SK-N-SH (cell line): ENCODE results near the gene GOLGA5. TPM values are rescaled to one million over a fixed set of nuclear protein-coding genes. Genes with fewer than 3 reads are reported as not detected.

Experiments
- CTCF ChIA-PET: fragments of 300-600, 350-600 bp; formaldehyde crosslinking; extraction: SDS; loops from one replicate; lab custom pipeline; 2021; lab: Yijun Ruan, JAX
- POLR2A ChIA-PET: fragments of 350-600 bp; sonication (Branson Sonifier 250); formaldehyde crosslinking; extraction: SDS; loops from one replicate; lab custom pipeline; 2020; ENCODE audit warnings: antibody characterized with exemption, inconsistent platforms; lab: Yijun Ruan, JAX
- DNase-seq: peaks from one replicate; pipeline ENCODE4 v3.0.0; 2012
- H2AFZ ChIP-seq: fragments of 200-600 bp; sonication (generic); 2 replicates; pipeline ENCODE4 v1.8.1; 2016; ENCODE audit warnings: antibody characterized with exemption, mild to moderate bottlenecking, low read depth
- H3F3A ChIP-seq: fragments of 200-600 bp; sonication (generic); replicated peaks from 2 replicates; pipeline ENCODE3; 2016; ENCODE audit warnings: antibody characterized with exemption, mild to moderate bottlenecking; ENCODE audit not compliant: insufficient read depth
- H3K27ac ChIP-seq, 2 experiments: fragments of 200-500 bp in 1 of 2; fragments of 200-600 bp in 1 of 2; sonication (Bioruptor generic) in 1 of 2; sonication (generic), shearing (Covaris generic) in 1 of 2; 2 replicates each; pipeline versions ENCODE4 v1.5.1 to v1.6.1; 2014 to 2016; ENCODE audit warnings: low read depth in 2 of 2, inconsistent platforms in 1 of 2, low read length in 1 of 2, mild to moderate bottlenecking in 1 of 2, mixed read lengths in 1 of 2
- H3K27me3 ChIP-seq: fragments of 200-600 bp; sonication (generic), shearing (Covaris generic); 2 replicates; pipeline ENCODE4 v1.6.1; 2016; ENCODE audit warnings: mixed run types; ENCODE audit not compliant: insufficient read depth
- H3K36me3 ChIP-seq, 2 experiments: fragments of 200-500 bp in 1 of 2; fragments of 200-600 bp in 1 of 2; sonication (Bioruptor generic) in 1 of 2; sonication (generic) in 1 of 2; replicated peaks in 1 of 2; 2 replicates each; pipeline versions ENCODE3 to v1.5.1; 2014 to 2016; ENCODE audit warnings: low read length in 1 of 2, mild to moderate bottlenecking in 1 of 2; ENCODE audit not compliant: insufficient read depth in 2 of 2, control insufficient read depth in 1 of 2
- H3K4me1 ChIP-seq, 2 experiments: fragments of 200-500 bp in 1 of 2; fragments of 200-600 bp in 1 of 2; sonication (Bioruptor generic) in 1 of 2; sonication (generic), shearing (Covaris generic) in 1 of 2; 2 replicates each; pipeline versions ENCODE4 v1.5.1 to v1.6.1; 2014 to 2016; ENCODE audit warnings: low read depth in 1 of 2, low read length in 1 of 2, mixed run types in 1 of 2; ENCODE audit not compliant: insufficient read depth in 2 of 2, control insufficient read depth in 1 of 2
- H3K4me2 ChIP-seq: fragments of 200-600 bp; sonication (generic), shearing (Covaris generic); 2 replicates; pipeline ENCODE4 v1.6.1; 2017; ENCODE audit warnings: mixed run types
- H3K4me3 ChIP-seq, 2 experiments: fragments of 200-500 bp in 1 of 2; fragments of 200-600 bp in 1 of 2; sonication (Bioruptor generic) in 1 of 2; sonication (generic), shearing (Covaris generic) in 1 of 2; 2 replicates each; pipeline versions ENCODE4 v1.5.1 to v1.8.1; 2014 to 2016; ENCODE audit warnings: low read depth in 2 of 2, inconsistent platforms in 1 of 2, low read length in 1 of 2, mild to moderate bottlenecking in 1 of 2, mixed read lengths in 1 of 2, moderate library complexity in 1 of 2
- H3K79me2 ChIP-seq: fragments of 200-600 bp; sonication (generic); 2 replicates; pipeline ENCODE4 v1.8.1; 2017; ENCODE audit warnings: mild to moderate bottlenecking; ENCODE audit not compliant: insufficient read depth
- H3K9ac ChIP-seq: fragments of 200-600 bp; sonication (generic); 2 replicates; pipeline ENCODE4 v1.6.1; 2017; ENCODE audit warnings: mixed run types
- H3K9me2 ChIP-seq: fragments of 200-600 bp; sonication (generic); 2 replicates; pipeline ENCODE4 v1.6.1; 2017; ENCODE audit warnings: mixed run types
- H3K9me3 ChIP-seq: fragments of 200-600 bp; sonication (generic); 2 replicates; pipeline ENCODE4 v1.6.1; 2017; ENCODE audit warnings: mixed run types, mild to moderate bottlenecking, moderate library complexity
- H4K20me1 ChIP-seq: fragments of 200-600 bp; sonication (generic); 2 replicates; pipeline ENCODE4 v1.6.1; 2017; ENCODE audit warnings: mild to moderate bottlenecking, mixed run types; ENCODE audit not compliant: insufficient read depth
- CHD2 ChIP-seq: fragments of 150-350 bp; IDR thresholded peaks from 2 replicates; pipeline ENCODE4 v1.6.1; 2018; ENCODE audit warnings: low read length; ENCODE audit not compliant: partially characterized antibody
- EZH2phosphoT487 ChIP-seq: fragments of 200-600 bp; sonication (generic); IDR thresholded peaks from 2 replicates; pipeline ENCODE4 v1.6.1; 2017; ENCODE audit warnings: low read depth, mixed run types, mild to moderate bottlenecking, antibody characterized with exemption, moderate library complexity, borderline replicate concordance
- FOXJ3 ChIP-seq: sonication (generic); formaldehyde crosslinking; IDR thresholded peaks from 2 replicates; pipeline ENCODE4 v1.5.1; 2020; ENCODE audit warnings: mild to moderate bottlenecking, missing genetic modification reagents
- GABPA ChIP-seq: IDR thresholded peaks from 2 replicates; pipeline ENCODE4 v1.4.0; 2012; ENCODE audit warnings: low read depth, mild to moderate bottlenecking
- GATA2 ChIP-seq: sonication (generic); formaldehyde crosslinking; IDR thresholded peaks from 2 replicates; pipeline ENCODE4 v1.5.0; 2020; ENCODE audit warnings: mild to moderate bottlenecking, missing genetic modification reagents
- JUND ChIP-seq: IDR thresholded peaks from 2 replicates; pipeline ENCODE4 v1.4.0; 2012
- MEF2A ChIP-seq: IDR thresholded peaks from 2 replicates; pipeline ENCODE4 v1.4.0; 2012; ENCODE audit warnings: low read depth, borderline replicate concordance
- MXI1 ChIP-seq: IDR thresholded peaks from 2 replicates; pipeline ENCODE4 v1.6.1; 2012; ENCODE audit warnings: mild to moderate bottlenecking, low read depth, low read length, improper control_type of control experiment
- NRF1 ChIP-seq: IDR thresholded peaks from 2 replicates; pipeline ENCODE4 v1.6.1; 2012; ENCODE audit warnings: low read depth, mild to moderate bottlenecking, low read length
- POLR2AphosphoS5 ChIP-seq: IDR thresholded peaks from 2 replicates; pipeline ENCODE4 v1.6.1; 2012; ENCODE audit warnings: low read depth, low read length
- RFX5 ChIP-seq: IDR thresholded peaks from 2 replicates; pipeline ENCODE4 v1.6.1; 2012; ENCODE audit warnings: mild to moderate bottlenecking, improper control_type of control experiment, low read length
- SMC3 ChIP-seq: IDR thresholded peaks from 2 replicates; pipeline ENCODE4 v1.6.1; 2012; ENCODE audit warnings: low read depth, low read length, improper control_type of control experiment
- TAF1 ChIP-seq: IDR thresholded peaks from 2 replicates; pipeline ENCODE4 v1.6.1; 2012; ENCODE audit warnings: low read depth, mild to moderate bottlenecking, low read length, moderate library complexity, borderline replicate concordance
- TCF12 ChIP-seq: IDR thresholded peaks from 2 replicates; pipeline ENCODE4 v1.4.0; 2012
- TEAD4 ChIP-seq: IDR thresholded peaks from 2 replicates; pipeline ENCODE4 v1.4.0; 2012; ENCODE audit warnings: mild to moderate bottlenecking, borderline replicate concordance; ENCODE audit not compliant: insufficient read depth
- WGBS: methylation state at CpG from one replicate; pipeline ENCODE4 v1.1.6; 2017; ENCODE audit warnings: low lambda C conversion rate; 5-methylcytosine and 5-hydroxymethylcytosine counted together
- polyA plus RNA-seq, 3 experiments: library from polyadenylated mRNA; depleted of rRNA; stranded (reverse); fragments of >200 nt; gene quantifications; 2 replicates each; pipeline ENCODE4 v1.2.3, GENCODE V29; 2012
- TF ChIP-seq, protein P1 (sequence below): IDR thresholded peaks from 2 replicates; pipeline ENCODE4 v1.4.0; 2012; ENCODE audit warnings: low read depth
- TF ChIP-seq, protein P2 (sequence below): IDR thresholded peaks from 2 replicates; pipeline ENCODE4 v1.6.1; 2012; ENCODE audit warnings: mild to moderate bottlenecking, low read depth, low read length, moderate library complexity
- TF ChIP-seq, protein P3 (sequence below): IDR thresholded peaks from 2 replicates; pipeline ENCODE4 v1.4.0; 2012; ENCODE audit warnings: low read depth, borderline replicate concordance
- TF ChIP-seq, protein P4 (sequence below): IDR thresholded peaks from 2 replicates; pipeline ENCODE4 v1.4.0; 2012; ENCODE audit warnings: low read depth, borderline replicate concordance
- TF ChIP-seq, protein P5 (sequence below): IDR thresholded peaks from 2 replicates; pipeline ENCODE4; 2012

Gene GOLGA5
- polyA plus RNA-seq, 1 of the 3 experiments (the other 2 are of a cell fraction), result 25.6 TPM

DNA sequence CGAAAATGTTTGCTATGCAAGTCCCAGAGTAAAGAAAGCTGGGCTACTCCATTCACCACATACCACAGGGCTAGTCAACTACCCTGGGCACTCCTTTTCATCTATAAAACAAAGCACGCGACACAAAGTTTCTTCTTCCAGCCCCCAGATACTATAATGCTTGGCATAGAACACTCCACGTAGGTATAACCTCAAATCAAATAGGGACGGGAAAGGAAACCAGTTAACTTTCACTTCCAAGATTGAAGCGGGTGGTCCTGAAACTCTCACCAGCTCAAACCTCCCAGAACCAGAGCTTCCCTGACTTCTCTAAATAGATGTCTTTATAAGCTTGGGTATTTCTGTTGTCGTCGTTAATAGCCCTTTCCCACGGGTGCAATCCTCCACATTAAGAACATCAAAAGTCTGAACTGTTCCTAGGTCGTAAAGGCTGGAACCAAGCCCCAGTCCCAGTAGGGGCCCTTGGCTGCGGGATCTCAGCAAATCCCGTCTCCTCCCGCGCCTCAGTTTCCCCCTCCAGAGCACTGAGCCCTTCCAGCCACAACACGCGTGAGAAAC, 46.3 kb upstream of the GOLGA5 start (continued):
- TF ChIP-seq, protein P1, sequence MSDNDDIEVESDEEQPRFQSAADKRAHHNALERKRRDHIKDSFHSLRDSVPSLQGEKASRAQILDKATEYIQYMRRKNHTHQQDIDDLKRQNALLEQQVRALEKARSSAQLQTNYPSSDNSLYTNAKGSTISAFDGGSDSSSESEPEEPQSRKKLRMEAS, result no peak
- TF ChIP-seq JUND, result no peak
- no peak for TF ChIP-seq POLR2AphosphoS5
- no peak for TF ChIP-seq SMC3
- TF ChIP-seq TEAD4, result no peak

DNA sequence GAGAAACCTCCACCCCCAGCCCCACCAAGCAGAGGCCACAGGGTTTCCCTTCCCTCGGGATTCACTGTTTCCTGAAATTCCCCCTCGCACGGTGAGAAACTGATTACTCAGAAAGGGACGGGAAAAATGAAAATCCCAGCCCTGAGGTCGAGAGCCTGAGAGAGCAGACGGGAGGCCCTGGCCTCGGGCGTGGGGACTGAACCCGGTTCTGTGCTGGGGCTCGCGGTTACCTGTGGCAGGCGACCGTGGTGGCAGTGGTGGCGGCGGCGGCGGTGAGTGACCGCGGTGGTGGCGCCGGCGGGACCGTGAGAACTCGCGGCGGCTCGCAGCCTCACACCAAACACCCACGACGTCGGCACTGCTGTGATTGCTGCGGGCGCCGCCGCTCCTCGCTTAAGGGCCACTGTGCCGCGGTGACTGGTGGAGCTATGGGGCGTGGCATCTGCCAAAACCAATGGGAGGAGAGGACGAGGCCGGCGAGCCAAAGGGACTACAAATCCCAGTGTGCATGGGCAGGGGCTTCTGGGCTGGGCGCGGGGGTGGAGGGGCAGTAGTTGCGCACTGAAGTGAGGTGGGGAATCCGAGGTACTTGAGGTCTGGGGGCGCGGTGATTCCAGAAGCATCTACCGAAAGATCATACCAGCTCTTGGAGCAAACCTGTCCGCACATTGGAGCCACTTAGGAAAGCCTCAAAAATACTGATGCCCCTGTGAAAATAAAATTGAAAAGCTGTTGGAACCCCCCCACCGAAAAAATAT, 45.7 kb upstream of the GOLGA5 start, which contains the start of gene LGMN:
TSS of gene LGMN (minus strand) at position 369 of the 758 bp plus-strand sequence. CDS start 15,841 bp downstream, outside the sequence.
- peaks cover 3% of the 10 kb centered on the region for H3F3A ChIP-seq
- peak within 1 kb of the TSS; percentile 89 for H3K9ac ChIP-seq
- H2AFZ ChIP-seq, result peak within 1 kb of the TSS; percentile 98
- peak within 1 kb of the TSS; percentile 76 to 93 for H3K4me3 ChIP-seq
- ChIA-PET POLR2A (interaction anchor here (0.5 to 1.0 kb wide), 7 partner anchors 9 to 459 kb away, joined by 3 to 4 read pairs (median 3); partner anchors contain the start of genes GOLGA5, GON7 and UBR7), CTCF (interaction anchor here (1.0 to 2.9 kb wide), 4 partner anchors 18 to 62 kb away, joined by 3 to 16 read pairs (median 8); no protein-coding TSS in a partner anchor)
- 0% methylated on average over 20 of the region's 50 CpGs for WGBS
- peak; percentile 95 for DNase-seq
- peak within 1 kb of the TSS; percentile 20 to 67; a peak in 3 of 4 replicates for H3K27ac ChIP-seq
- H3K4me1 ChIP-seq, result peaks cover 0 to 6% of the 10 kb centered on the region in 2 experiments; a peak in 1 of 4 replicates
- H3K9me2 ChIP-seq, result no peaks in the 10 kb centered on the region
- no peaks in the 10 kb centered on the region for H3K36me3 ChIP-seq
- H3K4me2 ChIP-seq, result peak within 1 kb of the TSS; percentile 100
- H3K79me2 ChIP-seq, result peaks cover 24% of the 10 kb centered on the region; the same call in 1 of the 2 replicates
- no peaks in the 10 kb centered on the region for H4K20me1 ChIP-seq
- no peaks in the 10 kb centered on the region for H3K27me3 ChIP-seq
- H3K9me3 ChIP-seq, result no peaks in the 10 kb centered on the region
- TF ChIP-seq TAF1, result peak; percentile 83
- TF ChIP-seq, protein P2, sequence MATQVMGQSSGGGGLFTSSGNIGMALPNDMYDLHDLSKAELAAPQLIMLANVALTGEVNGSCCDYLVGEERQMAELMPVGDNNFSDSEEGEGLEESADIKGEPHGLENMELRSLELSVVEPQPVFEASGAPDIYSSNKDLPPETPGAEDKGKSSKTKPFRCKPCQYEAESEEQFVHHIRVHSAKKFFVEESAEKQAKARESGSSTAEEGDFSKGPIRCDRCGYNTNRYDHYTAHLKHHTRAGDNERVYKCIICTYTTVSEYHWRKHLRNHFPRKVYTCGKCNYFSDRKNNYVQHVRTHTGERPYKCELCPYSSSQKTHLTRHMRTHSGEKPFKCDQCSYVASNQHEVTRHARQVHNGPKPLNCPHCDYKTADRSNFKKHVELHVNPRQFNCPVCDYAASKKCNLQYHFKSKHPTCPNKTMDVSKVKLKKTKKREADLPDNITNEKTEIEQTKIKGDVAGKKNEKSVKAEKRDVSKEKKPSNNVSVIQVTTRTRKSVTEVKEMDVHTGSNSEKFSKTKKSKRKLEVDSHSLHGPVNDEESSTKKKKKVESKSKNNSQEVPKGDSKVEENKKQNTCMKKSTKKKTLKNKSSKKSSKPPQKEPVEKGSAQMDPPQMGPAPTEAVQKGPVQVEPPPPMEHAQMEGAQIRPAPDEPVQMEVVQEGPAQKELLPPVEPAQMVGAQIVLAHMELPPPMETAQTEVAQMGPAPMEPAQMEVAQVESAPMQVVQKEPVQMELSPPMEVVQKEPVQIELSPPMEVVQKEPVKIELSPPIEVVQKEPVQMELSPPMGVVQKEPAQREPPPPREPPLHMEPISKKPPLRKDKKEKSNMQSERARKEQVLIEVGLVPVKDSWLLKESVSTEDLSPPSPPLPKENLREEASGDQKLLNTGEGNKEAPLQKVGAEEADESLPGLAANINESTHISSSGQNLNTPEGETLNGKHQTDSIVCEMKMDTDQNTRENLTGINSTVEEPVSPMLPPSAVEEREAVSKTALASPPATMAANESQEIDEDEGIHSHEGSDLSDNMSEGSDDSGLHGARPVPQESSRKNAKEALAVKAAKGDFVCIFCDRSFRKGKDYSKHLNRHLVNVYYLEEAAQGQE, result no peak
- peak; percentile 83 for TF ChIP-seq CHD2
- TF ChIP-seq GATA2 (CRISPR knock-in tag), result no peak
- TF ChIP-seq TEAD4, result no peak
- no peak for TF ChIP-seq GABPA
- TF ChIP-seq MXI1, result peak; percentile 91; the same call in 1 of the 2 replicates
- TF ChIP-seq, protein P1, result peak; percentile 92
- TF ChIP-seq, protein P3, sequence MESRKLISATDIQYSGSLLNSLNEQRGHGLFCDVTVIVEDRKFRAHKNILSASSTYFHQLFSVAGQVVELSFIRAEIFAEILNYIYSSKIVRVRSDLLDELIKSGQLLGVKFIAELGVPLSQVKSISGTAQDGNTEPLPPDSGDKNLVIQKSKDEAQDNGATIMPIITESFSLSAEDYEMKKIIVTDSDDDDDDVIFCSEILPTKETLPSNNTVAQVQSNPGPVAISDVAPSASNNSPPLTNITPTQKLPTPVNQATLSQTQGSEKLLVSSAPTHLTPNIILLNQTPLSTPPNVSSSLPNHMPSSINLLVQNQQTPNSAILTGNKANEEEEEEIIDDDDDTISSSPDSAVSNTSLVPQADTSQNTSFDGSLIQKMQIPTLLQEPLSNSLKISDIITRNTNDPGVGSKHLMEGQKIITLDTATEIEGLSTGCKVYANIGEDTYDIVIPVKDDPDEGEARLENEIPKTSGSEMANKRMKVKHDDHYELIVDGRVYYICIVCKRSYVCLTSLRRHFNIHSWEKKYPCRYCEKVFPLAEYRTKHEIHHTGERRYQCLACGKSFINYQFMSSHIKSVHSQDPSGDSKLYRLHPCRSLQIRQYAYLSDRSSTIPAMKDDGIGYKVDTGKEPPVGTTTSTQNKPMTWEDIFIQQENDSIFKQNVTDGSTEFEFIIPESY, result no peak
- TF ChIP-seq RFX5, result no peak; the same call in 1 of the 2 replicates
- TF ChIP-seq POLR2AphosphoS5, result peak; percentile 94
- TF ChIP-seq MEF2A, result no peak
- TF ChIP-seq TCF12, result no peak
- no peak for TF ChIP-seq EZH2phosphoT487
- TF ChIP-seq SMC3, result no peak
- no peak for TF ChIP-seq FOXJ3 (CRISPR knock-in tag)
- no peak for TF ChIP-seq JUND
- TF ChIP-seq, protein P4, sequence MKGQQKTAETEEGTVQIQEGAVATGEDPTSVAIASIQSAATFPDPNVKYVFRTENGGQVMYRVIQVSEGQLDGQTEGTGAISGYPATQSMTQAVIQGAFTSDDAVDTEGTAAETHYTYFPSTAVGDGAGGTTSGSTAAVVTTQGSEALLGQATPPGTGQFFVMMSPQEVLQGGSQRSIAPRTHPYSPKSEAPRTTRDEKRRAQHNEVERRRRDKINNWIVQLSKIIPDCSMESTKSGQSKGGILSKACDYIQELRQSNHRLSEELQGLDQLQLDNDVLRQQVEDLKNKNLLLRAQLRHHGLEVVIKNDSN, result no peak
- TF ChIP-seq NRF1, result peak; percentile 43; the same call in 1 of the 2 replicates
- TF ChIP-seq, protein P5, sequence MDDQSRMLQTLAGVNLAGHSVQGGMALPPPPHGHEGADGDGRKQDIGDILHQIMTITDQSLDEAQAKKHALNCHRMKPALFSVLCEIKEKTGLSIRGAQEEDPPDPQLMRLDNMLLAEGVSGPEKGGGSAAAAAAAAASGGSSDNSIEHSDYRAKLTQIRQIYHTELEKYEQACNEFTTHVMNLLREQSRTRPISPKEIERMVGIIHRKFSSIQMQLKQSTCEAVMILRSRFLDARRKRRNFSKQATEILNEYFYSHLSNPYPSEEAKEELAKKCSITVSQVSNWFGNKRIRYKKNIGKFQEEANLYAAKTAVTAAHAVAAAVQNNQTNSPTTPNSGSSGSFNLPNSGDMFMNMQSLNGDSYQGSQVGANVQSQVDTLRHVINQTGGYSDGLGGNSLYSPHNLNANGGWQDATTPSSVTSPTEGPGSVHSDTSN, result peak; percentile 21; the same call in 1 of the 2 replicates
